GM21619 (cell line): ENCODE measurements around the gene EPDR1.
"Not testable (repeated sequence)": the region's sequence is repeated elsewhere in the genome, so short reads cannot be mapped to it uniquely, and the experiment has no call there.

ENCODE experiments used
- ATAC-seq: cut with Tn5 transposase; IDR thresholded peaks from one replicate; pipeline ENCODE4 v1.9.1; 2021; ENCODE audit not compliant: unreplicated experiment

EPDR1 gene

GRCh38 chr7:37927773-37928444 lies 7.5 kb downstream of the EPDR1 start:
- no peak for ATAC-seq

GRCh38 chr7:37928878-37929277 lies 8.4 kb downstream of the EPDR1 start:
- ATAC-seq: no peak

DNA sequence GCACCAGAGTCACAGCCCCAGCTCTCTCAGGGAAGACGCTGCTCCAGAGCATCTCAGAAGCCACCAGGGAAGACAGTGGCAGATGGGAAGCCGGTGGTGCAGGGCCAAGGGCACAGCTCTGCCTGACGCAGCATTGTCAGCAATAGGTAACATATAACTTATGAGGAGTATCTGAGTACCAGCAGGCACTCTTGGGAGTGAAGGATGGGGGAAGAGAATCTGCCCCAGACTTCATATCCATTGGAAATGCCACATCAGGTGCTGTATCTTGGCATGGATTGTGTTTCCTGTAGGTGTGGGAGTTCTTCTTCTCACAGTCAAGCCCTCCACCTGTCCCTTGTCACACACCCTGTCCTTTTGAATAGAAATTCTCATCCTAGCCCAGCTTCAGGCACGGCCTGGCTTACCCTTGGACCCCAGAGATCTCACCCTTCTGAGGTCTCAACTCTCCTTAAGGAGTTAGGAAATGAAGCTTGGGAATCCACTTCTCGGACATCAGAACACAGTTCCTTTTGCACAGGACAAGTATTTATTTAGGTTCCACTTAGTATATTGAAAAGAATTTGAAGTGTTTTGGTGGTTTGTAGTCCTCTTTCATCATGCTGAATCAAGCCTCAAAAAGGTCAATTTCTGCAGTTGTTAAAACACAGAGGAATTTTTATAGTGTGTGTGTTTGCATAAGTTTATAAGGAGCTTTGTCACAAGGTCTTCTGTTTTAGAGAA lies 9.9 kb downstream of the EPDR1 start:
- no peak for ATAC-seq

GRCh38 chr7:37932543-37932942 lies 12.1 kb downstream of the EPDR1 start:
- no peak for ATAC-seq

DNA sequence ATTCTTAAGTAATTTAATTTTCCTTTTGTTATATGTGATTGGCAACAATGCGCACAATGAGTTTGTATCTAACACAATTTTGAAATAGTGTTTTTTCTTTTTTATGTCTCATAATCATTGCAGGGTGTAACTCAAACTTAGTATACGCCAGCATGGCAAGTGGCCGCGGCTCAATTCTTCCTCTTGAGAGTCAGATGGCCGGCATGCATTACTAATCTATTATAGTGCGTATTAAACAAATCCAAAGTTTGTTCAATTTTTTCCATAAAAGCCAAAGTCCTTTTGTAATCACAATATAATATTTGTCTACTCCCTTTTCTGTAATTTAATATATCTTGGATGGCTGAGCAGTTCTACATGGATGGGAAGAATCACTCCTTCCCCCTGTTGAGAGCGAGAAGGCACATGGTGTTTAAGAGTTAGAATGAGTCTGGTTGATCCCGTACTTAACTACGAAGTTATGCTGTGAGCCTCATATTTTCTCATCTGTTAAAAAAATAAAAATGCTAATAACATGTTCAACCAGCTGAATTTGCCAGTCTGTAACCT lies 12.7 kb downstream of the EPDR1 start:
- no peak for ATAC-seq

- ATAC-seq: no peak
These were observed 22.6 kb downstream of the EPDR1 start for GRCh38 chr7:37942934-37943610.

GRCh38 chr7:37943905-37944736 lies 23.7 kb downstream of the EPDR1 start:
- ATAC-seq: no peak

DNA sequence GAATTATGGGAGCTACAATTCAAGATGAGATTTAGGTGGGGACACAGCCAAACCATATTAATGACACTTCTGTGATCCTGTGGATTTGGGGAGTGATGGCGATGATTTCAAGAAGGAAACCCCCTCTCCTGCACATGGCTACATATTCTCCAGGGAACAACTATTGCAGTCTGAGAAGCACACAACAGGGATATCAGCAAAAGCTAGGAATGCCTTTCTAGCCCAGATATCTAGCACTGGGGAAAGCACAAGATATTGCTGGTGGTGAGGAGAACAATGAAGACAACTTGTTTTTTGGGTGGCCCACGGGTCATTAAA lies 24.3 kb downstream of the EPDR1 start:
- ATAC-seq: no peak

GRCh38 chr7:37945336-37945735 lies 24.9 kb downstream of the EPDR1 start:
- ATAC-seq: no peak

GRCh38 chr7:37947138-37947940 lies 26.9 kb downstream of the EPDR1 start:
- no peak for ATAC-seq

DNA sequence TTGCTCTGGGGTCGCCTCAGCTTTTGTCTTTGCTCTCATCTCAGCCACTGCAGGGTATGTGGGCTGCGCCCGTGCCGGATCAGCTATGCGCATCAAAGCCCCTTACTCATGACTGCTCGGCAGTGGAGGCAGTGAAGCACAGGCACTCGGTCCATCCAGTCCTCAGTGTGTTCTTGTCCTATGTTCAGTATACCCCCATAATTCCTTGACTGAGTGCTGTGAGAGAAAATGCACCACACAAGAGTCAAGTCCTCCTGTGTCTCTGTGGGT lies 27.4 kb downstream of the EPDR1 start:
- no peak for ATAC-seq

DNA sequence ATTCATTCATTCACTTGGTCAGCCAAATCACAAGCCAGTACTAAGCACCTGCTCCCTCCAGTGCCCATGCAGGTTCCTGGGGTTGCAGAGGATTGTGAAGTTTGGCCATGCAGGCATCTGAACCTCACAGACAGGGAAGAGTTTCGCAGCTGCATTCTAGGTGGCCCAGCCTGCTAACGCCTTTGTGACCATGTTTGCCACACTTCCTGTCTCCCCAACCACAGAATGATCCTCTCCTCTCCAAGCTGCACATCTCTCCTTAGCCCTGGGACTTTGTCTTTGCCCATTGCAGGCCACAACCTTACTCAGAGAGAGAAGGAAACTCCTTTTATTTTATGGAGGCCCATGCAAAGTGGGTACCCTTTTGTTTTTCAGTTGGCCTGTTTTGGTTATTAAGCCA lies 31.8 kb downstream of the EPDR1 start:
- no peak for ATAC-seq

DNA sequence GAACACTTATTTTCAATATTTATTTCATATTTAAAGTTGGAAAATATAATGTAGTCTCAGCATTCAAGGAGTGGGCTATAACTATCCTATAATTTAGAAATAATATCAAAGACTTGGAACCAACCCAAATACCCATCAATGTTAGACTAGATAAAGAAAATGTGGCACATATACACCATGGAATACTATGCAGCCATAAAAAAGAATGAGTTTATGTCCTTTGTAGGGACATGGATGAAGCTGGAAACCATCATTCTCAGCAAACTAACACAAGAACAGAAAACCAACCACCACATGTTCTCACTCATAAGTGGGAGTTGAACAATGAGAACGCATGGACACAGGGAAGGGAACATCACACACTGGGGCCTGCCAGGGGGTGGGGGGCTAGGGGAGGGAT lies 33.8 kb downstream of the EPDR1 start:
- not testable (repeated sequence) for ATAC-seq

GRCh38 chr7:37956791-37957190 lies 36.4 kb downstream of the EPDR1 start:
- no peak for ATAC-seq

- no peak for ATAC-seq
These were observed 37.0 kb downstream of the EPDR1 start for GRCh38 chr7:37957221-37957970.

DNA sequence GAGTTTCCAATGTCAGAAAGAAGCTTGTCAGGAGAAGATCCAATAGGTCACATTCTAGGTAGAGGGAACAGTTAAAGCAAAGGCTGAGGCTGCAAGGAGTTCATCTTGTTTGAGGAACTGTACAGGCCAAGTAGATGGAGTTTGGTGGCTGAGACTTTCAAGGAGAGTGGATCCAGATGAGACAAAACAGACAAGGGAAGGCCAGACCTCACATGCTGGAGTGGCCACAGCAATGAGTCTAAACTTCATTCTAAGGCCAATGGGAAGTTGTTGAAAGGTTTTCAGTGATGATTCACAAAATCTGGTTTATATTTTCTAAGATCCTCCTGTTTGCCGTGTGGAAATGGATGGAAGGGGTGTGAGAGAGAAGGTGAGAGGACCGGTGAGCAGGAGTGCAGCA lies 40.0 kb downstream of the EPDR1 start:
- no peak for ATAC-seq

- ATAC-seq: no peak
These were observed 40.8 kb downstream of the EPDR1 start for GRCh38 chr7:37961251-37961650.

- no peak for ATAC-seq
These were observed 43.8 kb downstream of the EPDR1 start for GRCh38 chr7:37964196-37964595.

- no peak for ATAC-seq
These were observed 49.8 kb downstream of the EPDR1 start for GRCh38 chr7:37970211-37970610.

DNA sequence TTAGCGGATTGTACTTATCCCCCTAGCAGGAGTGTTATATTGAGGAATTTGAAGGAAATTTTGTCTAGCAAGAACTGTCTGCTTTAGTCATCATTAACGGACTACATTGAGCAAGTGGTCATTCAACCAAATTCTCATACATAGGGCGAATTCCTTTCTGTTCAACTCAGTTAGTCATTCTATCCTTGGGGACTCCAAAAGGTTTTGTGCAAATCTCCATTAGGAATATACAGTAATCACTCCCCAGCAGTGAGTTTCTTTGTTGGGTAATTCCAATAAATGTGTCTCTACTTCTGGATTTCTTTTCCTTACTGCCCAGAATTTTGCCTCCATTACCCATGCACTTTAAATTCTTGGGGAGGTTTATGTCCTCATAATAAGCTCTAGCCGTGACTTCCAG lies 51.1 kb downstream of the EPDR1 start:
- ATAC-seq: no peak
